ENCODE data around the gene PCDHA13. TPM values are rescaled to one million over a fixed set of nuclear protein-coding genes. Genes with fewer than 3 reads are reported as not detected.

PCDHA13 gene
- total and polyA plus RNA-seq, 2 of the 4 experiments (the other 2 are of a cell fraction), result not detected

DNA sequence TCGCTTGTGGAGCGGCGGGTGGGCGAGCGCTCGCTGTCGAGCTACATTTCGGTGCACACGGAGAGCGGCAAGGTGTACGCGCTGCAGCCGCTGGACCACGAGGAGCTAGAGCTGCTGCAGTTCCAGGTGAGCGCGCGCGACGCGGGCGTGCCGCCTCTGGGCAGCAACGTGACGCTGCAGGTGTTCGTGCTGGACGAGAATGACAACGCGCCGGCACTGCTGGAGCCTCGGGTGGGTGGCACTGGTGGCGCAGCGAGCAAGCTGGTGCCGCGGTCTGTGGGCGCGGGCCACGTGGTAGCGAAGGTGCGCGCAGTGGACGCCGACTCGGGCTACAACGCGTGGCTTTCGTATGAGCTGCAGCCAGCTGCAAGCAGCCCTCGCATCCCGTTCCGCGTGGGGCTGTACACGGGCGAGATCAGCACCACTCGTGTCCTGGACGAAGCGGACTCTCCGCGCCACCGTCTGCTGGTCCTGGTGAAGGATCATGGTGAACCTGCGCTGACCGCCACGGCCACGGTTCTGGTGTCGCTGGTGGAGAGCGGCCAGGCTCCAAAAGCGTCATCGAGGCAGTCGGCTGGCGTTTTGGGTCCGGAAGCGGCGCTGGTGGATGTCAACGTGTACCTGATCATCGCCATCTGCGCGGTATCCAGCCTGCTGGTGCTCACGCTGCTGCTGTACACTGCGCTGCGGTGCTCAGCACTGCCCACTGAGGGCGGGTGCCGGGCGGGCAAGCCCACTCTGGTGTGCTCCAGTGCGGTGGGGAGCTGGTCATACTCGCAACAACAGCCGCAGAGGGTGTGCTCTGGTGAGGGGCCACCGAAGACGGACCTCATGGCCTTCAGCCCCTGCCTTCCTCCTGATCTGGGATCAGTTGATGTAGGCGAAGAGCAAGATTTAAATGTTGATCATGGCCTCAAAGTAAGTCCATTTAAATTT lies 38.9 kb upstream of the PCDHA13 start:
- Histone ChIP-seq H4K91ac (ENCODE audit: insufficient read depth, low read depth, low read length) (no peak overlapping the region), H3K9me1 (ENCODE audit: insufficient read depth, low read length) (no peaks in the 10 kb centered on the region), H3K9me3 (ENCODE audit: control insufficient read depth, insufficient read depth, low read length) (peaks cover 14% of the 10 kb centered on the region), H3K14ac (replicated peaks; ENCODE audit: low read depth, low read length) (no peak overlapping the region), H3K27ac (ENCODE audit: insufficient read depth, low read length) (no peak overlapping the region), H3K9ac (ENCODE audit: low read depth, low read length) (no peak overlapping the region), H4K8ac (ENCODE audit: low read depth in 2 of 2, low read length in 2 of 2) (no peak overlapping the region), H3K4me3 (ENCODE audit: insufficient read depth, low read depth, low read length) (no peak overlapping the region), H4K5ac (ENCODE audit: low read depth, low read length) (no peak overlapping the region), H4K20me1 (ENCODE audit: insufficient read depth, low read length) (no peaks in the 10 kb centered on the region), H2BK20ac (ENCODE audit: low read depth, low read length) (no peak overlapping the region), H2BK15ac (ENCODE audit: low read depth, low read length) (no peak overlapping the region), H3K27me3 (ENCODE audit: control insufficient read depth, insufficient read depth, low read length) (no peaks in the 10 kb centered on the region), H2AK9ac (replicated peaks; ENCODE audit: low read depth, low read length, poor library complexity) (no peak overlapping the region), H2BK5ac (ENCODE audit: low read depth, low read length, poor library complexity, severe bottlenecking) (no peak overlapping the region), H2AFZ (replicated peaks; ENCODE audit: low read length, poor library complexity) (no peak overlapping the region), H3K4me1 (ENCODE audit: control insufficient read depth, insufficient read depth, low read length) (no peaks in the 10 kb centered on the region), H3K18ac (ENCODE audit: low read depth, low read length) (no peak overlapping the region), H3K4ac (ENCODE audit: low read depth, low read length) (no peak overlapping the region), H3K79me1 (ENCODE audit: low read depth in 1 of 2, low read length in 2 of 2) (no peaks in the 10 kb centered on the region), H3K36me3 (ENCODE audit: control insufficient read depth, insufficient read depth, low read length) (no peaks in the 10 kb centered on the region), H3K56ac (ENCODE audit: extremely low read depth, insufficient read depth, low read length) (no peak overlapping the region), H2BK120ac (ENCODE audit: low read depth, low read length) (no peak overlapping the region), H3K23ac (ENCODE audit: low read depth, low read length) (no peak overlapping the region), H3K4me2 (ENCODE audit: low read depth, low read length) (no peak overlapping the region), H2AK5ac (ENCODE audit: low read depth, low read length) (no peak overlapping the region)
- in situ Hi-C loops (cut with MboI; ENCODE audit: low sequenced_read_pairs), result no loop called here
- dilution Hi-C loops (cut with HindIII; ENCODE audit: low sequenced_read_pairs, unreplicated experiment), result no loop called here
- BruUV-seq (replicated peaks), result no TSS peak
- DNase-seq (no peak), ATAC-seq (ENCODE audit: low read depth) (no peak)
- POLR2A ChIA-PET (ENCODE audit: unreplicated experiment), result no interaction called here
- intact Hi-C loops (cut with micrococcal nuclease), result no loop called here
- WGBS, 2 experiments (ENCODE audit: extremely low coverage in 2 of 2, insufficient read length in 1 of 2), result 53% methylated on average over 48 of the region's 87 CpGs; no CpG with 5 or more reads in 1 of the 2 experiments
- CTCF ChIA-PET, result no interaction called here
- TF ChIP-seq CHD1 (IDR thresholded peaks at IDR 0.05; ENCODE audit: low read depth, low read length) (no peak), MXI1 (IDR thresholded peaks at IDR 0.05; ENCODE audit: borderline replicate concordance, low read depth, low read length) (no peak), RFX5 (IDR thresholded peaks at IDR 0.05; ENCODE audit: low read depth, low read length) (no peak), SMC3 (IDR thresholded peaks at IDR 0.05; ENCODE audit: low read depth, low read length) (no peak), BHLHE40 (IDR thresholded peaks at IDR 0.05; ENCODE audit: low read depth, low read length) (no peak), ELK1 (IDR thresholded peaks at IDR 0.05; ENCODE audit: borderline replicate concordance, low read depth, low read length) (no peak), NFE2L2 (IDR thresholded peaks at IDR 0.05; ENCODE audit: low read depth, low read length) (no peak), RCOR1 (IDR thresholded peaks at IDR 0.05; ENCODE audit: insufficient replicate concordance, low read length) (no peak), MAFK (IDR thresholded peaks at IDR 0.05; ENCODE audit: low read depth, low read length) (no peak), RAD21 (IDR thresholded peaks at IDR 0.05; ENCODE audit: low read length) (no peak), MAZ (IDR thresholded peaks at IDR 0.05; ENCODE audit: borderline replicate concordance, low read depth, low read length) (no peak), POLR2A (IDR thresholded peaks at IDR 0.05; ENCODE audit: low read depth, low read length) (no peak), USF2 (IDR thresholded peaks at IDR 0.05; ENCODE audit: low read depth, low read length) (no peak), FOS (IDR thresholded peaks at IDR 0.05; ENCODE audit: low read depth, low read length) (no peak)
- TF ChIP-seq, protein P1, sequence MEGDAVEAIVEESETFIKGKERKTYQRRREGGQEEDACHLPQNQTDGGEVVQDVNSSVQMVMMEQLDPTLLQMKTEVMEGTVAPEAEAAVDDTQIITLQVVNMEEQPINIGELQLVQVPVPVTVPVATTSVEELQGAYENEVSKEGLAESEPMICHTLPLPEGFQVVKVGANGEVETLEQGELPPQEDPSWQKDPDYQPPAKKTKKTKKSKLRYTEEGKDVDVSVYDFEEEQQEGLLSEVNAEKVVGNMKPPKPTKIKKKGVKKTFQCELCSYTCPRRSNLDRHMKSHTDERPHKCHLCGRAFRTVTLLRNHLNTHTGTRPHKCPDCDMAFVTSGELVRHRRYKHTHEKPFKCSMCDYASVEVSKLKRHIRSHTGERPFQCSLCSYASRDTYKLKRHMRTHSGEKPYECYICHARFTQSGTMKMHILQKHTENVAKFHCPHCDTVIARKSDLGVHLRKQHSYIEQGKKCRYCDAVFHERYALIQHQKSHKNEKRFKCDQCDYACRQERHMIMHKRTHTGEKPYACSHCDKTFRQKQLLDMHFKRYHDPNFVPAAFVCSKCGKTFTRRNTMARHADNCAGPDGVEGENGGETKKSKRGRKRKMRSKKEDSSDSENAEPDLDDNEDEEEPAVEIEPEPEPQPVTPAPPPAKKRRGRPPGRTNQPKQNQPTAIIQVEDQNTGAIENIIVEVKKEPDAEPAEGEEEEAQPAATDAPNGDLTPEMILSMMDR (conservative IDR thresholded peaks at IDR 0.05; ENCODE audit: low read depth, low read length), result no peak

Data from IMR-90 (cell line).